Choroid plexus epithelial cell (primary cell): ENCODE results near the gene KIF16B.

Experiments
- DNase-seq: peaks from one replicate; pipeline ENCODE4 v3.0.0-alpha.2; 2010; ENCODE audit warnings: low read depth
- H3K4me3 ChIP-seq: 2 replicates; pipeline ENCODE4 v1.5.1; 2011; ENCODE audit warnings: low read depth, mild to moderate bottlenecking, control low read depth, low read length, moderate library complexity
- TF ChIP-seq, protein P1 (sequence below): conservative IDR thresholded peaks from 2 replicates; pipeline ENCODE4 v1.5.1; 2011; ENCODE audit warnings: low read depth, mild to moderate bottlenecking, control low read depth, inconsistent platforms, low read length, moderate library complexity

The KIF16B gene

GRCh38 chr20:16595376-16595775 is 22.1 kb upstream of the KIF16B start:
- no peak for DNase-seq
- TF ChIP-seq, protein P1, sequence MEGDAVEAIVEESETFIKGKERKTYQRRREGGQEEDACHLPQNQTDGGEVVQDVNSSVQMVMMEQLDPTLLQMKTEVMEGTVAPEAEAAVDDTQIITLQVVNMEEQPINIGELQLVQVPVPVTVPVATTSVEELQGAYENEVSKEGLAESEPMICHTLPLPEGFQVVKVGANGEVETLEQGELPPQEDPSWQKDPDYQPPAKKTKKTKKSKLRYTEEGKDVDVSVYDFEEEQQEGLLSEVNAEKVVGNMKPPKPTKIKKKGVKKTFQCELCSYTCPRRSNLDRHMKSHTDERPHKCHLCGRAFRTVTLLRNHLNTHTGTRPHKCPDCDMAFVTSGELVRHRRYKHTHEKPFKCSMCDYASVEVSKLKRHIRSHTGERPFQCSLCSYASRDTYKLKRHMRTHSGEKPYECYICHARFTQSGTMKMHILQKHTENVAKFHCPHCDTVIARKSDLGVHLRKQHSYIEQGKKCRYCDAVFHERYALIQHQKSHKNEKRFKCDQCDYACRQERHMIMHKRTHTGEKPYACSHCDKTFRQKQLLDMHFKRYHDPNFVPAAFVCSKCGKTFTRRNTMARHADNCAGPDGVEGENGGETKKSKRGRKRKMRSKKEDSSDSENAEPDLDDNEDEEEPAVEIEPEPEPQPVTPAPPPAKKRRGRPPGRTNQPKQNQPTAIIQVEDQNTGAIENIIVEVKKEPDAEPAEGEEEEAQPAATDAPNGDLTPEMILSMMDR, result no peak
- no peak overlapping the region for H3K4me3 ChIP-seq

DNA sequence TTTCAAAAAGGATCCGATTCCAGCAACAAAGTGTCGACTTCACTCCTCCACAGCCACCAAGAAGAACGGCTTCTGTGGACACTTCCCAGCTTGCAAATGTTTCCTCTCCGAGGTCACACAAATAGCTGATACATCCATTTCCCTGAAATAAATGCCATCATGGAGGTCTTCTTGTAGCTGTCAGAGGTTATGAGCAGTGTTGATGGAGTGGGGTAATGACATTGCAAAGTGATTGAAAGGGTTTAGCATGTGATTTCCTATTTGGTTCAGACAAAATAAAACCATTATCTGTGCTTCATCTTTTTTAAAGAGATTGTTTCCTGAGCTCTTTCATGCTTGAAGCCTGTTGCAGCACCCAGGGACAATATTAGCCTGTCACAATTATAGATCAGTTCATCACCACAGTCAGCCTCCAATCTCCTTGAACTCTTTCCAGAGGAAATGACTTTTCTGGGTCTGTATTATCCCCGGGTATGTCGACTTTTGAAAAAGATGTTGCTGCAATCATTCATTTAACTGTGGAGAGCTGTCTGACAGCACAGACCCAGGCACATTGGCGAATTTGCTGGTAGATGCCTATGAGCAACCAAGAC is 16.9 kb upstream of the KIF16B start:
- TF ChIP-seq, protein P1, result no peak
- DNase-seq, result no peak
- no peak overlapping the region for H3K4me3 ChIP-seq

GRCh38 chr20:16589623-16590022 is 16.4 kb upstream of the KIF16B start:
- no peak for DNase-seq
- TF ChIP-seq, protein P1, result no peak
- no peak overlapping the region for H3K4me3 ChIP-seq

GRCh38 chr20:16588241-16588640 is 15.0 kb upstream of the KIF16B start:
- no peak overlapping the region for H3K4me3 ChIP-seq
- TF ChIP-seq, protein P1, result no peak
- no peak for DNase-seq

GRCh38 chr20:16587066-16587465 is 13.8 kb upstream of the KIF16B start:
- DNase-seq, result no peak
- H3K4me3 ChIP-seq, result no peak overlapping the region
- TF ChIP-seq, protein P1, result no peak

GRCh38 chr20:16583474-16583873 is 10.2 kb upstream of the KIF16B start:
- no peak for DNase-seq
- no peak overlapping the region for H3K4me3 ChIP-seq
- TF ChIP-seq, protein P1, result no peak

DNA sequence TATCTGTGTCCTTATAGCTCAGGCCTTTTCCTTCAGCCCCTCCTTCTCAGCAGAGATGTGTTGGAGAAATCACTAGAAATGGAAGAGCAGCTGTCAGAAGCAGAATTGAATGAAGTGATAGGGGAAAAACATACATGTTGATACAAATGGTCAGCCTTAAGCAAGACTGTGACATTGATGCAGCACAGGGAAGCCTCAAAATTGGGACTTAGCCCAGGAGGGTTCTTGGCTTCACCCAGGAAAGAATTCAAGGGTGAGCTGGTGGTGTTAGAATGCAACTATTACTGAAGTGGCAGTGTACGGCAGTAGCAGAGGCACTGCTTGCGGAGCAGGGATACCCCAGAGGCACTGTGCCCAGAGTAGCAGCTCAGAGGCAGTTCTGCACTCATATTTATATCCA is 8.0 kb upstream of the KIF16B start:
- no peak overlapping the region for H3K4me3 ChIP-seq
- TF ChIP-seq, protein P1, result no peak
- DNase-seq, result no peak
